Measurements from ENCODE around the gene SMG5.

SMG5 gene

GRCh38 chr1:156283521-156283920 is 896 bp upstream of the SMG5 start:
- TF ChIP-seq, protein P1, sequence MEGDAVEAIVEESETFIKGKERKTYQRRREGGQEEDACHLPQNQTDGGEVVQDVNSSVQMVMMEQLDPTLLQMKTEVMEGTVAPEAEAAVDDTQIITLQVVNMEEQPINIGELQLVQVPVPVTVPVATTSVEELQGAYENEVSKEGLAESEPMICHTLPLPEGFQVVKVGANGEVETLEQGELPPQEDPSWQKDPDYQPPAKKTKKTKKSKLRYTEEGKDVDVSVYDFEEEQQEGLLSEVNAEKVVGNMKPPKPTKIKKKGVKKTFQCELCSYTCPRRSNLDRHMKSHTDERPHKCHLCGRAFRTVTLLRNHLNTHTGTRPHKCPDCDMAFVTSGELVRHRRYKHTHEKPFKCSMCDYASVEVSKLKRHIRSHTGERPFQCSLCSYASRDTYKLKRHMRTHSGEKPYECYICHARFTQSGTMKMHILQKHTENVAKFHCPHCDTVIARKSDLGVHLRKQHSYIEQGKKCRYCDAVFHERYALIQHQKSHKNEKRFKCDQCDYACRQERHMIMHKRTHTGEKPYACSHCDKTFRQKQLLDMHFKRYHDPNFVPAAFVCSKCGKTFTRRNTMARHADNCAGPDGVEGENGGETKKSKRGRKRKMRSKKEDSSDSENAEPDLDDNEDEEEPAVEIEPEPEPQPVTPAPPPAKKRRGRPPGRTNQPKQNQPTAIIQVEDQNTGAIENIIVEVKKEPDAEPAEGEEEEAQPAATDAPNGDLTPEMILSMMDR (IDR thresholded peaks at IDR 0.05; ENCODE audit: low read depth, low read length), result no peak
- DNase-seq (ENCODE audit: low read depth in 2 of 2), result no peak
- peak overlapping the region; percentile 87 to 90 for H3K4me3 ChIP-seq (replicated peaks in 1 of 2; ENCODE audit: low read depth in 2 of 2, low read length in 2 of 2)

DNA sequence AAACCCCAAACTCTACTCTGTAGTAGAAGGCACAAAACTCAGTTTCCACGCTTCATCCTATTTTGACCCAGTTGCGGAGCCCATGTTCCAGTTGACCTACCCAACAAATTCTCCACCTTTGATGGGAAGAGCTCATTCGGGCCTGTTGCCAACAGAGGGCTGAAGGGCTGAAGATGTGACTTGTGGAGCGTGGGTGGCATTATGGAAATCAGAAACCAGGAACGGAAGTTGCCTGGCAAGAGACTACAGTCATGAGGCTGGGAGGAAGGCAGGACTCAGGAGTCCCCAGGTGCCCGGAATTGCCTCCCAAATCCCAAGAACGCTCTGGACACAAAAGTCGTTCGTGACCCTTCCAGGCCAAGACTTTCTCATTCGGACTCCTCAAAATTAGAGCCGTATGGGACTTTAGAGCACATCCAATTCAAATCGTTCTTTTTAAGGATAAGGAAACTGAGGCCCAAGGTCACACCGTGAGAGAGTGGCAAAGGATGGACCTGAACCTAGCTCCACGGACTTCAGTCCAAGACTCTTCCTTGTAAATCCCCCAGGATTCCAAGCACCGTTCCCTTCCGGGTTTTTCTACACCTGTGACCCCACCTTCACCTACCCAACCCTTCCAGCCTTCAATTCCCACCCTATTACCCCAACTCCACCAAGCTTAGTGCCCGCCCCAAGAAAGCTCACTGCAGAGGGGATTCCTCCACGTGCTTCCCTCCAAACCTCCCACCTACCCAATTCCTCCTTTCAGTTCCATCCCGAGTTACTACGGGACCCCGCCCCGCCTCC is 739 bp downstream of the SMG5 start:
- peak; percentile 25 to 28 for DNase-seq (ENCODE audit: low read depth in 2 of 2)
- TF ChIP-seq, protein P1 (IDR thresholded peaks at IDR 0.05; ENCODE audit: low read depth, low read length), result no peak
- peak overlapping the region; percentile 87 to 90 for H3K4me3 ChIP-seq (replicated peaks in 1 of 2; ENCODE audit: low read depth in 2 of 2, low read length in 2 of 2)

DNA sequence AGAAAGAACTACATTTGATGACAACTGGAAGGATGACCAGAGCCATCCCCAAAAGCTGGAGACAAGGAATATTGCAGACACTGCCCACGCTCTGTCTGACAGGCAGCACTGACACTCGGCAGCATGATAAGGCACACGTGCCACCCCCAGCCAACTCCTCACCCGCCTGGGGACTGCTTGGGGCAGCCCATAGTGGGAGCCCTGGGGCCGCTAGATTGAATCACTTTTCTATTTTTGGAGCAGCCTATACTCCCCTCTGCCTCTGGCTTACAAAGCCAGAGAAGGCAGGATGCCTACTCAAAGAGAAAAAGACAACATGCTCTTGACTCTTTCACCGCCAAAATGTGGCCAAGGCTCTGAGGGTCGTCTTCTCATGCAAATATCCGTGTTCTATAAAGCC is 1.3 kb downstream of the SMG5 start:
- peak; percentile 61 for DNase-seq (ENCODE audit: low read depth in 2 of 2)
- H3K4me3 ChIP-seq (replicated peaks in 1 of 2; ENCODE audit: low read depth in 2 of 2, low read length in 2 of 2), result peak overlapping the region; percentile 87 to 90
- TF ChIP-seq, protein P1 (IDR thresholded peaks at IDR 0.05; ENCODE audit: low read depth, low read length), result peak; percentile 9

- H3K4me3 ChIP-seq (replicated peaks in 1 of 2; ENCODE audit: low read depth in 2 of 2, low read length in 2 of 2), result no peak overlapping the region
- DNase-seq (ENCODE audit: low read depth in 2 of 2), result no peak
- TF ChIP-seq, protein P1 (IDR thresholded peaks at IDR 0.05; ENCODE audit: low read depth, low read length), result no peak
These were observed 2.8 kb downstream of the SMG5 start for GRCh38 chr1:156279837-156280236.

GRCh38 chr1:156276966-156277381 is 5.7 kb downstream of the SMG5 start:
- TF ChIP-seq, protein P1 (IDR thresholded peaks at IDR 0.05; ENCODE audit: low read depth, low read length), result no peak
- DNase-seq (ENCODE audit: low read depth in 2 of 2), result peak; percentile 49 to 57
- no peak overlapping the region for H3K4me3 ChIP-seq (replicated peaks in 1 of 2; ENCODE audit: low read depth in 2 of 2, low read length in 2 of 2)

DNA sequence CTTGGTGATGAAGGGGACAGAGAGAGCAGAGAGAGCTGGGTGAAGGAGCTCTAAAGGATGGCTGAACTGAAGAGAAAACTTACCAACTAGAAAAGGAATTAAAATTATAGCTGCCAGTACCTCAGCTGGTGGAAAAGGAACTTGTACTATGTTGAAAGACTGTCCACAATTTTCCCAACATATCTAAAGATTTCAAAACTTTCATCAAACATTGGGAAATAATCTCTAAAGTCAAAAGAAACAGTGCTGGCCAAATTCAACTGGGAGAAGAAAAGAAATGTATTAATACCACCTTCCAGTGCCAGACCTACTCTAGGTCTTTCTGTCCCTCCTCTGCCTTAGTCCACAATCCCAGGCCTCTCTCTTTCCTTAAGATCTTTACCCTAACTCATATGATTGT is 6.1 kb downstream of the SMG5 start:
- peak in 1 of 2 donors; percentile 71 for DNase-seq (ENCODE audit: low read depth in 2 of 2)
- TF ChIP-seq, protein P1 (IDR thresholded peaks at IDR 0.05; ENCODE audit: low read depth, low read length), result no peak
- H3K4me3 ChIP-seq (replicated peaks in 1 of 2; ENCODE audit: low read depth in 2 of 2, low read length in 2 of 2), result no peak overlapping the region
